MCF 10A (cell line): Measurements from ENCODE around the gene SETD5. TPM values are rescaled to one million over a fixed set of nuclear protein-coding genes. Genes with fewer than 3 reads are reported as not detected.
A peak's percentile ranks its signal among the peaks of the same experiment; 100 is the strongest.

Source experiments
- BruUV-seq: library from RNA; stranded (reverse); fragments of 400-500 nt; replicated peaks from 2 replicates; lab custom pipeline; 2021; lab: Mats Ljungman, UMichigan
- CTCF ChIA-PET: fragments of 300-600 bp; sonication (Branson Sonifier 250); formaldehyde crosslinking; extraction: SDS; loops from one replicate; lab custom pipeline; 2021; ENCODE audit warnings: antibody characterized with exemption, inconsistent platforms; lab: Yijun Ruan, JAX
- POLR2A ChIA-PET: fragments of 300-600, 350-650 bp; sonication (Branson Sonifier 250); formaldehyde crosslinking; extraction: SDS; loops from one replicate; lab custom pipeline; 2020; ENCODE audit warnings: antibody characterized with exemption, inconsistent platforms; lab: Yijun Ruan, JAX
- DNase-seq: peaks from one replicate; pipeline ENCODE4 v3.0.0-alpha.2; 2018; ENCODE audit not compliant: unreplicated experiment
- H3K27ac Mint-ChIP-seq: one replicate; pipeline ENCODE4 v1.8.0; 2022; ENCODE audit warnings: mild to moderate bottlenecking, low read depth, mixed read lengths; ENCODE audit not compliant: unreplicated experiment
- H3K27me3 Mint-ChIP-seq: one replicate; pipeline ENCODE4 v1.8.0; 2022; ENCODE audit warnings: mixed read lengths; ENCODE audit not compliant: insufficient read depth, unreplicated experiment
- H3K36me3 Mint-ChIP-seq: one replicate; pipeline ENCODE4 v1.8.0; 2022; ENCODE audit warnings: mild to moderate bottlenecking, moderate library complexity, mixed read lengths; ENCODE audit not compliant: insufficient read depth, unreplicated experiment
- H3K4me1 Mint-ChIP-seq: one replicate; pipeline ENCODE4 v1.8.0; 2022; ENCODE audit warnings: mixed read lengths; ENCODE audit not compliant: insufficient read depth, unreplicated experiment
- H3K4me3 Mint-ChIP-seq: one replicate; pipeline ENCODE4 v1.8.0; 2022; ENCODE audit warnings: mild to moderate bottlenecking, moderate library complexity, mixed read lengths; ENCODE audit not compliant: unreplicated experiment
- H3K9me3 Mint-ChIP-seq: one replicate; pipeline ENCODE4 v1.8.0; 2022; ENCODE audit warnings: mixed read lengths; ENCODE audit not compliant: unreplicated experiment
- CTCF ChIP-seq: fragments of 200-600 bp; IDR thresholded peaks from one replicate; pipeline ENCODE4 v1.8.0; 2022; ENCODE audit warnings: antibody characterized with exemption, mild to moderate bottlenecking; ENCODE audit not compliant: unreplicated experiment
- intact Hi-C: fragments of 100-400 bp; cut with micrococcal nuclease; formaldehyde crosslinking; loops from 2 replicates; pipeline ENCODE4 v1.14.1; 2022
- total RNA-seq: library from RNA; stranded (reverse); gene quantifications from 2 replicates; pipeline ENCODE4 v1.2.3, GENCODE V29; 2022

The SETD5 gene
- total RNA-seq, 1 experiment from 2014 or later: 149 TPM

GRCh38 chr3:9399337-9399703 is 1.9 kb downstream of the SETD5 start:
- H3K4me1 Mint-ChIP-seq: peaks cover 45% of the 10 kb centered on the region
- BruUV-seq: no TSS peak
- no peaks in the 10 kb centered on the region for H3K27me3 Mint-ChIP-seq
- ChIA-PET POLR2A (interaction anchor here (0.6 to 12.5 kb wide), 15 partner anchors 11 to 587 kb away, joined by 3 to 452 read pairs (median 5); partner anchors contain the start of genes EMC3 and THUMPD3), CTCF (interaction anchor here (0.6 to 2.1 kb wide), 7 partner anchors 8 to 53 kb away, joined by 3 to 8 read pairs (median 6); partner anchors contain the start of gene THUMPD3)
- no peak for DNase-seq
- peak overlapping the region; percentile 81 for H3K4me3 Mint-ChIP-seq
- H3K9me3 Mint-ChIP-seq: no peaks in the 10 kb centered on the region
- TF ChIP-seq CTCF: no peak
- intact Hi-C loops: no loop called here
- H3K27ac Mint-ChIP-seq: peak overlapping the region; percentile 92
- H3K36me3 Mint-ChIP-seq: peaks cover 16% of the 10 kb centered on the region

- peak overlapping the region; percentile 92 for H3K27ac Mint-ChIP-seq
- no peak for TF ChIP-seq CTCF
Measured at GRCh38 chr3:9399746-9400145, 2.3 kb downstream of the SETD5 start.

GRCh38 chr3:9400616-9401015 is 3.2 kb downstream of the SETD5 start:
- CTCF ChIA-PET: no interaction called here

More at GRCh38 chr3:9399746-9400145, 2.3 kb downstream of the SETD5 start:
- ChIA-PET POLR2A (interaction anchor here (0.7 to 12.5 kb wide), 14 partner anchors 11 to 587 kb away, joined by 3 to 452 read pairs (median 5); partner anchors contain the start of genes EMC3 and THUMPD3), CTCF (interaction anchor here (1.0 to 2.1 kb wide), 6 partner anchors 11 to 53 kb away, joined by 3 to 8 read pairs (median 6); partner anchors contain the start of gene THUMPD3)
- peak; percentile 84 for DNase-seq
- no peaks in the 10 kb centered on the region for H3K9me3 Mint-ChIP-seq
- peak overlapping the region; percentile 81 for H3K4me3 Mint-ChIP-seq
- no TSS peak for BruUV-seq
- intact Hi-C loops: no loop called here
- peaks cover 16% of the 10 kb centered on the region for H3K36me3 Mint-ChIP-seq
- no peaks in the 10 kb centered on the region for H3K27me3 Mint-ChIP-seq
- H3K4me1 Mint-ChIP-seq: peaks cover 44% of the 10 kb centered on the region

More at GRCh38 chr3:9400616-9401015, 3.2 kb downstream of the SETD5 start:
- no peak for TF ChIP-seq CTCF
- peaks cover 44% of the 10 kb centered on the region for H3K4me1 Mint-ChIP-seq
- H3K36me3 Mint-ChIP-seq: peaks cover 16% of the 10 kb centered on the region
- BruUV-seq: no TSS peak
- intact Hi-C loops: no loop called here
- peak overlapping the region; percentile 81 for H3K4me3 Mint-ChIP-seq
- no peak for DNase-seq
- no peaks in the 10 kb centered on the region for H3K9me3 Mint-ChIP-seq
- H3K27ac Mint-ChIP-seq: peak overlapping the region; percentile 92
- no peaks in the 10 kb centered on the region for H3K27me3 Mint-ChIP-seq
- POLR2A ChIA-PET: interaction anchor here (0.6 to 12.5 kb wide), 10 partner anchors 10 to 586 kb away, joined by 3 to 452 read pairs (median 6); partner anchors contain the start of genes EMC3, MTMR14 and THUMPD3
